SK-N-MC (cell line): ENCODE results near the gene FGFR3.

ENCODE experiments used
- DNase-seq: peaks from one replicate; pipeline ENCODE4 v3.0.0-alpha.2; 2011; ENCODE audit warnings: low read depth, low spot score
- H3K27ac ChIP-seq: fragments of 200-600 bp; sonication (generic); 2 replicates; pipeline ENCODE4 v1.5.1; 2016; ENCODE audit warnings: mixed run types
- H3K36me3 ChIP-seq: fragments of 200-600 bp; sonication (generic); 2 replicates; pipeline ENCODE4 v1.6.1; 2017; ENCODE audit warnings: antibody characterized with exemption, low read length, mixed read lengths; ENCODE audit not compliant: insufficient read depth
- H3K4me3 ChIP-seq: fragments of 200-600 bp; sonication (generic); 2 replicates; pipeline ENCODE4 v1.5.1; 2016
- H3K9ac ChIP-seq: fragments of 200-600 bp; sonication (generic); 2 replicates; pipeline ENCODE4 v1.8.0; 2017; ENCODE audit warnings: mixed run types, mixed read lengths; ENCODE audit not compliant: insufficient read length
- H3K9me3 ChIP-seq: fragments of 200-600 bp; sonication (generic); 2 replicates; pipeline ENCODE4 v1.6.1; 2017; ENCODE audit warnings: low read depth, mild to moderate bottlenecking, antibody characterized with exemption, low read length, moderate library complexity, mixed read lengths
- EZH2 ChIP-seq: fragments of 200-600 bp; sonication (generic); IDR thresholded peaks from one replicate; pipeline ENCODE4 v1.6.1; 2017; ENCODE audit warnings: antibody characterized with exemption
- FOXP2 ChIP-seq: optimal IDR thresholded peaks from 2 replicates; pipeline ENCODE3; 2011; ENCODE audit warnings: mild to moderate bottlenecking, moderate library complexity; ENCODE audit not compliant: insufficient read depth; ENCODE audit errors: extremely low read length, control extremely low read depth
- POLR2AphosphoS5 ChIP-seq: IDR thresholded peaks from 2 replicates; pipeline ENCODE4 v1.6.1; 2012; ENCODE audit warnings: mild to moderate bottlenecking, low read depth, low read length, borderline replicate concordance

FGFR3 gene

DNA sequence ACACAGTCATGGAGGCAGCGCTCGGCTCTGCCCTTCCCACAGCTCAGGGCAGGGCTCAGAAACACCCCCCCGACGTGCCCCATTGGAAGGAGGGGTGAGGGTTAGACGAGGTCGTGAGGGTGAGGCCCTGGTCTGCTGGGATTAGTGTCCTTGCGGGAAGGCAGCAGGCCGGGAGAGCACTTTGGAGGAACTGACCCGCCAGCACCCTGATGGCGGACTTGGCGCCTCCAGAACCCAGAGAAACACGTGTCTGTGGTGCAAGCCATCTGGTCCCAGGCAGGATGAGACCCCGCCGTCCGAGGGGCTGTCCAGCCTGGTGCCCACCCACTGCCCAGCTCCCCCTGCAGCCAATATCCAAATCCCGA, 45.5 kb upstream of the FGFR3 start:
- Histone ChIP-seq H3K9me3 (no peaks in the 10 kb centered on the region), H3K9ac (no peak overlapping the region), H3K27ac (no peak overlapping the region), H3K36me3 (peaks cover 12% of the 10 kb centered on the region; the same call in 1 of the 2 replicates), H3K4me3 (no peak overlapping the region)
- TF ChIP-seq POLR2AphosphoS5 (no peak), FOXP2 (no peak), EZH2 (no peak)
- DNase-seq: no peak

DNA sequence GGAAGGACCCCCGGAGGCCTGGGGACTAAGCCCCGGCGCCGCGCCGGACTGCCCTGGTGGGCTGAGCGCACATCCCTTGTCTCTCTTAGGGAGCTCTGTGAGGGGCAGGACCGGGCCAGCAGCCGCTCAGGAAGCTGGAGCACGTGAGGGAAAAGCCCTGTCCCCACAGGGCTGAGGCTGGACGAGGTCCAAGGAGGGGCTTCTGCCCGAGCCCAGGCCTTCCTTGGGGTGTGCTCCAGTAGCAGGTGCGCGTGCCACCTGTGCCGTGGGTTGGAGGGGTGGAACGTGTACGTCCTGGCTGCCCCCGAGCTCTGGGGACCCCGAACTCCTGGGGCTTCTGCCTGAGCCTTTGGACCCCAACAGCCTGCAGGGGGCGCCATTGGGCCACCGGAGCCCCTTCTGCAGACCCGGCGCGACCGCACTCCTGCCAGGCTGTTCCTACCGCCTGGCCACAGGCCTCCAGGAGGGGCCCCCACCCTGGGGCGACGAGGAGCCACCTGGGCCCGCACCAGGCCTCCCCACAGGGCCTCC, 44.6 kb upstream of the FGFR3 start:
- no peak for TF ChIP-seq FOXP2
- TF ChIP-seq POLR2AphosphoS5: no peak
- no peak for TF ChIP-seq EZH2
- Histone ChIP-seq H3K4me3 (peak overlapping the region; percentile 69), H3K27ac (no peak overlapping the region), H3K36me3 (peaks cover 12% of the 10 kb centered on the region; the same call in 1 of the 2 replicates), H3K9me3 (no peaks in the 10 kb centered on the region), H3K9ac (no peak overlapping the region)
- no peak for DNase-seq

DNA sequence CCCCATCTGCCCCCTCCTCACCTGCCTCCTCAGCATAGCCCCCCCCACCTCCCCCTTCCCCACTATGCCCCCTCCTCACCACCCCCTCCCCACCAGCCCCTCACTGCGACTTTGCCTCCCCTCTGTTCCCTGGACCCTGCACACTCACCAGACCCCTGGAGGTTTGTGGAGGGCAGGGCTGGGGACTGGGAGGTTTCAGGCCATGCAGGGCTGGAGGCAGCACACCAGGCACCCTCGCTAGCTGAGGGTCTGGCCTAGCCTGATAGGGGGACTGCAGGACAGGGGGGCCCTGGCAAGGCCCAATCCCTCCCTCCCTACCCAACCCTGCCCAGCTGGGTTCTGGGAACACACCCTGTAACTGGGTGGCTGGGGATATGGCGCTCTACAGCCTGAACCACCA, 43.7 kb upstream of the FGFR3 start:
- Histone ChIP-seq H3K36me3 (peaks cover 8% of the 10 kb centered on the region; the same call in 1 of the 2 replicates), H3K4me3 (no peak overlapping the region), H3K9me3 (no peaks in the 10 kb centered on the region), H3K27ac (no peak overlapping the region), H3K9ac (no peak overlapping the region)
- no peak for DNase-seq
- TF ChIP-seq EZH2 (no peak), POLR2AphosphoS5 (no peak), FOXP2 (no peak)

DNA sequence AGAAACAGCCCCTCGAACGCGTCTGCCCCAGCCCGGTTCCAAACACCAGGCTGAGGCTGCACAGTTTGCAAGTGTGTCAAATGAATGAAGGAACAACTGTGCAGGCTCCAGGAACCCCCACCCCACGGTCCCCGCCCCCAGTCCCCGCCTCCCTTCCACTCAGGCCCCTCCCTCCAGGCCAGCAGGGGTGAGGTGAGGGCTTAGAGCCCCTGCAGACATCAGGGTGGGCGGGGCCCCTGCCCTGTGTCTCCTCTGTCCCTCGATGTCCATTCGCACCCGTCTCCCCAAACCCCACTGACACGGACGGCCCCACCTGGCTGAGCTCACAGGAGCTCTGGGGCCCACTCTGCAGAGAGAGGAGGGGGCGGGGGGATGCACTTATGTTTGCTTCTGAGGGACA, 43.3 kb upstream of the FGFR3 start:
- no peak for TF ChIP-seq EZH2
- TF ChIP-seq FOXP2: no peak
- no peak for TF ChIP-seq POLR2AphosphoS5
- Histone ChIP-seq H3K9ac (no peak overlapping the region), H3K27ac (no peak overlapping the region), H3K9me3 (no peaks in the 10 kb centered on the region), H3K4me3 (no peak overlapping the region), H3K36me3 (peaks cover 4% of the 10 kb centered on the region; the same call in 1 of the 2 replicates)
- DNase-seq: no peak

DNA sequence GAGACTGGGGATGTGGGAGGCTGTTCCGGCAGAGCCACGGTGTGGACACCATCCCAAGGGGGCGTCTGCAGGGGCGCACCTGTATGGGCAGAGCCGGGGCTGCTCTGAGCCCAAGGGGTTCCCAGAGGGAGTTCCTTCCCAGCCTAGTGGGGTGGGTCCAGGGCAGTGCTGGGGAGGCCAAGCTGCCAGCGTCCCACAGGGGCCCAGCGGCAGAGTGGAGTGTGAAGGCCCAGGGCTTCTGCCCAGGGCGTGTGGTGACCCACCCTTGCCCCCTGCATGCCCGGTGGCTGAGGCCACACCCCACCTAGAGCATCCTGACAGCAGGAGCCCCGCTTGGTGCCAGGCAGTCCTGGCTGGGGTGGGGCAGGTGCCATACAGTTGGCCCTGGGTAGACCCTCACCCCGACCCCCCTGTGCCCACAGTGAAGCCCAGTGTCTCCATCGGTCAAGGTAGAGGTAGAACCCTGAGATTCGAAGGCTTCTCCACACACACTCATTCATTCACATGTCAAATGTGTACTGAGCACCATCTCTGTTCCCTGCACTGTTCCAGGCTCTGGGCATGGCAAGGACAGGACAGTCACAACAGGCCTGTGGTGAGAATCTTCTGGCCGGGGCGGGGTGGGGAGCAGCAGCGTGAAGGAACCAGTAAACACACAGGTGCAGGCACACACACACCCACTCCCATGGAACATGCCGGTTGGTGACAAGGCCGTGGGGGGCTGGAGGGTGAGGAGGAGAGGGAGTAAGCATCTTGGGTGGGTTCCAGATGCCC, 42.5 kb upstream of the FGFR3 start:
- no peaks in the 10 kb centered on the region for H3K9me3 ChIP-seq
- no peak overlapping the region for H3K4me3 ChIP-seq
- TF ChIP-seq FOXP2 (no peak), POLR2AphosphoS5 (no peak)
- H3K27ac ChIP-seq: no peak overlapping the region
- H3K9ac ChIP-seq: no peak overlapping the region
- H3K36me3 ChIP-seq: no peaks in the 10 kb centered on the region
- no peak for DNase-seq

DNA sequence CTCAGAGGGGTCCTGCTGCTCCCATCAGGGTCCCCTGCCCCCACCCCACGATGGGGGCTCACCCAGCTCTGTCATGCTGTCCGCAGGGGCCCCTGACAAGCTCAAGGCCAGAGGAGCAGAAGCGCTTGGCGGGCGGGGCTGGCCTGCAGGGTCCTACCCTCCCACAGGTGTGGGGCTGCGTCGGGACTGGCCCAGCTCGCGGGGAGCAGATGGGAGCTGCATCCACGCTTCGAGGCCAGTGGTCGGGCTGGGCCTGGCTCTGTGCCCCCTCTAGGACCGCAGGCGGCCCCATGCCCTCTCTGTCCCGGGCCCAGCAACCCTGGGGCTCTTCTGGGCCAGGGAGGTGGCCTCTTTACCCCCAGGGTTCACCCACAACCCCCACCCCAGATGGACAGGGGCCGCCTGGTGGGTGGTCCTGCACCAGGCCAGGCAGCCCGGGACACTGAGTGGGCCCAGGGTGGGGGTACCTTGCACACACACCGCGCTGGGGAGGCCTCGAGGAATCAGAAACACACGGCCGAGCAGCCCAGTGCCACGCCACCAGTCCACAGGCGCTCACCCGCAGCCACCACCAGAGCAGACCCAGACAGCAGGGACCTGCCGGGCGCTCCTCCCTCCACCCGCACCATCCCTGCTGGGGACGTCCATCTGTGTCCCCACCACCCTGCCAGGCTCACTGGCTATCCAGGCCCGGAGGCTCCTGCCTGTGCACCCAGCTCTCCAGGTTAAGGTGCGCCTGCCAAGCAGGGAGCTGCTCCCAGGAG, 41.8 kb upstream of the FGFR3 start:
- Histone ChIP-seq H3K9ac (no peak overlapping the region), H3K9me3 (no peaks in the 10 kb centered on the region), H3K36me3 (no peaks in the 10 kb centered on the region), H3K27ac (no peak overlapping the region), H3K4me3 (no peak overlapping the region)
- DNase-seq: no peak
- TF ChIP-seq FOXP2: no peak
- TF ChIP-seq EZH2: no peak
- no peak for TF ChIP-seq POLR2AphosphoS5

DNA sequence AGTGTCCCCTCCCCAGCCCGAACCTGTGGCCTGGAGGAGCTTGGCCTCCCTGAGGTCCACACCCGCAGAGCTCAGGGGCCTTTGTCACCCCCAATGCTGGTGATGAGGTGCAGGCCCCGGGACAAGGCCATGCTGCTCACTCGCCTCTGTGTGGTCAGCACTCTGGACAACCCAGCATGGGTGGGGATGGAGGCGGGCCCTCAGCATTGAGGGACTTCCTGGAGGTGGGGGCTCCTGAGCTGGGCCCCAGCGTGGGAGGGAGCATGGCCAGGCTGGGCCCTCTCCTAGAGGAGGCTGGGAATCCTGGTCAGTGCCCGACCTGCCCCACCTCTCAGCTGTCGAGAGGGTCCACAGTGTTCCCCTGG, 41.2 kb upstream of the FGFR3 start:
- H3K27ac ChIP-seq: no peak overlapping the region
- no peak for TF ChIP-seq POLR2AphosphoS5
- no peak for TF ChIP-seq EZH2
- no peak for TF ChIP-seq FOXP2
- no peak overlapping the region for H3K9ac ChIP-seq
- no peaks in the 10 kb centered on the region for H3K9me3 ChIP-seq
- no peaks in the 10 kb centered on the region for H3K36me3 ChIP-seq
- H3K4me3 ChIP-seq: no peak overlapping the region
- no peak for DNase-seq

DNA sequence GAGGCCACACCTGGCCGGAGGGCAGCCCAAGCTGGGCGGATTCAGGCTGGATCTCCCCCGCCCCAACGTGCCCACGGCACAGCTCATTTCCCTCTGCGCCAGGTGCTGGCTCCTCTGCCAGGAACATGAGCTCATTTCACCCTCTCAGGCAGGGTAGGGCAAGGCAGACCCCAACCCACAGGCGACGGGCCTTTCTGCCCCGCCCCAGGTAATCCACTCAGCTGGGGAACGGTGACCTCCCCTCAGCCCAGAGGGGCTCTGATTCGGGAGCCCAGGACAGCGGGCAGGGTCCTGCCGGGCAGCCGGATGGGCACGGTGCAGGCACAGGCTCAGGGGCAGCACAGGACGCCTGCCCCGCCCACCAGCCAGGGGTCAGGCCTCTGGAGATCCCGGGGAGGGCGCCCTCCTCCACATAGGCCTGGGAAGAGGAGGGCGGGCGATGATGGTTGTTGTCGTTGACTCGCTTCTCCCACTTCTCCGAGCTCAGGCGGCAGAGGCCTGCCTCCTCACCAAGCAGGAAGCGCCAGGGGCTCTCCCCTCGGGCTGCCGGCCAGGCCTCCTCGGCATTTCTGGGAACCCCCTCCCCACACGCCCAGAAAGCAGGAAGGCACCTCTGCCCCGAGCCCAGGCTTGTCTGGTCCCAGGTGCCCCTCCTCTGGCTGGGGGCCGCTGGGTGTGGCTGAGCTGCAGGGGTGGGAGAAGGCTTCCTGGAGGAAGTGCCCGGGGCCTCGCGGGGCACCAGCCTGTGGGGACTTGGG, 40.6 kb upstream of the FGFR3 start:
- H3K9ac ChIP-seq: no peak overlapping the region
- DNase-seq: no peak
- no peak overlapping the region for H3K27ac ChIP-seq
- H3K36me3 ChIP-seq: no peaks in the 10 kb centered on the region
- no peak for TF ChIP-seq EZH2
- TF ChIP-seq FOXP2: no peak
- TF ChIP-seq POLR2AphosphoS5: no peak
- no peak overlapping the region for H3K4me3 ChIP-seq
- H3K9me3 ChIP-seq: no peaks in the 10 kb centered on the region
